ENCODE data around the gene RBPJ. TPM values are rescaled to one million over a fixed set of nuclear protein-coding genes. Genes with fewer than 3 reads are reported as not detected.

The RBPJ gene
- total RNA-seq, 2 experiments from 2014 or later = 64.1 to 72.3 TPM

DNA sequence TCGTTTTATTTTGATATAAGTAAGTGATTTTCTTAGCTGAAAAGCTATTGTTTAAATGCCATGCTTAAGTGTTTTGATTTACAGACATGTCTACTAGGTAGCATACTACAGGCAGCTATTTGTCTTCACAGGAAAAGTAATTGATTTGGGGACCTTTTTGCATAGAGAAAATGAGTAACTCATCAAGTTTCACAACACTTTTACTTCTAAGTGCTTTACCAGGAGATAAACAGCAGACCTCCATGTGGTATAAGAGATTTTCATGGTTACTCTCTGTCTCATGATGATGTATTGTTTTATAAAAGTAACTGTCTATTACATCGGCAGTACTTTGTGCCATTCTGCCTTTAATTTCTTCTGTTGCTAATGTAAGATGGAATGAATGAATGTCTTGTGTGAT lies 28.7 kb downstream of the RBPJ start:
- Mint-ChIP-seq H3K4me3 (no peak overlapping the region), H3K9me3 (no peaks in the 10 kb centered on the region), H3K36me3 (ENCODE audit: low read depth) (no peaks in the 10 kb centered on the region), H3K4me1 (ENCODE audit: low read depth) (peaks cover 63% of the 10 kb centered on the region), H3K27ac (no peak overlapping the region), H3K27me3 (no peaks in the 10 kb centered on the region)
- no peak overlapping the region for H3K27ac ChIP-seq (ENCODE audit: low read depth in 1 of 2, low read length in 2 of 2)
- no peaks in the 10 kb centered on the region for H3K9me3 ChIP-seq (ENCODE audit: control insufficient read depth in 1 of 2, insufficient read depth in 1 of 2, low read length in 2 of 2)
- ATAC-seq (ENCODE audit: poor library complexity) (no peak), DNase-seq (no peak)
- H3K36me3 ChIP-seq (ENCODE audit: insufficient read depth, low read length) = no peaks in the 10 kb centered on the region
- H3K4me1 ChIP-seq (ENCODE audit: insufficient read depth, low read length) = peaks cover 11% of the 10 kb centered on the region
- CTCF ChIA-PET = interaction anchor here (0.6 to 2.0 kb wide), 2 partner anchors 11 to 17 kb away, joined by 3 to 7 read pairs; no protein-coding TSS in a partner anchor
- intact Hi-C loops (cut with DNase I, micrococcal nuclease) = no loop called here
- POLR2A ChIA-PET = interaction anchor here (0.8 kb wide), 1 partner anchor 23 kb away, joined by 3 read pairs; no protein-coding TSS in a partner anchor
- H3K4me3 ChIP-seq (ENCODE audit: low read length) = no peak overlapping the region
- H3K27me3 ChIP-seq (ENCODE audit: control insufficient read depth in 1 of 2, insufficient read depth in 2 of 2, low read length in 2 of 2) = no peaks in the 10 kb centered on the region
- TF ChIP-seq, protein P1, sequence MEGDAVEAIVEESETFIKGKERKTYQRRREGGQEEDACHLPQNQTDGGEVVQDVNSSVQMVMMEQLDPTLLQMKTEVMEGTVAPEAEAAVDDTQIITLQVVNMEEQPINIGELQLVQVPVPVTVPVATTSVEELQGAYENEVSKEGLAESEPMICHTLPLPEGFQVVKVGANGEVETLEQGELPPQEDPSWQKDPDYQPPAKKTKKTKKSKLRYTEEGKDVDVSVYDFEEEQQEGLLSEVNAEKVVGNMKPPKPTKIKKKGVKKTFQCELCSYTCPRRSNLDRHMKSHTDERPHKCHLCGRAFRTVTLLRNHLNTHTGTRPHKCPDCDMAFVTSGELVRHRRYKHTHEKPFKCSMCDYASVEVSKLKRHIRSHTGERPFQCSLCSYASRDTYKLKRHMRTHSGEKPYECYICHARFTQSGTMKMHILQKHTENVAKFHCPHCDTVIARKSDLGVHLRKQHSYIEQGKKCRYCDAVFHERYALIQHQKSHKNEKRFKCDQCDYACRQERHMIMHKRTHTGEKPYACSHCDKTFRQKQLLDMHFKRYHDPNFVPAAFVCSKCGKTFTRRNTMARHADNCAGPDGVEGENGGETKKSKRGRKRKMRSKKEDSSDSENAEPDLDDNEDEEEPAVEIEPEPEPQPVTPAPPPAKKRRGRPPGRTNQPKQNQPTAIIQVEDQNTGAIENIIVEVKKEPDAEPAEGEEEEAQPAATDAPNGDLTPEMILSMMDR (IDR thresholded peaks at IDR 0.05) = no peak

DNA sequence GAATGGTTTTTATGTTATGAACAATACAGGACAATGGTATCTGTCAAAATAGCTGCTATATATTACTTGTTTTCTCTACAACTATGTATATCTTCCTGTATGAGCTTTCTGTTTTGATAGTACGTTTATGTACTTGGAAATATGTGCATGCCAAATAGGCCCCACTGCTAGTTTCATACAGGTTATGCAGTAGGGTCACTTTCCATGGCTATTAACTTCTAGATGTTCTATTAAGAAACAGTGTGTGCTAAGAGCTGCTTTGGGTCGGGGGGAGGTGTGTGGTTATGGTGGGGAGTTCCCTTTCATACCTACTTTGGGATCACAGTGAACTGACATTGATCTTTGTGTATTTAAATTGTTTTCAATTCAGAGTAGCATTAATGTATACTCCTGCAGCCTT lies 30.9 kb downstream of the RBPJ start:
- ATAC-seq (ENCODE audit: poor library complexity) (no peak), DNase-seq (no peak)
- H3K9me3 Mint-ChIP-seq = no peaks in the 10 kb centered on the region
- ChIA-PET POLR2A (interaction anchor here (0.8 kb wide), 1 partner anchor 21 kb away, joined by 3 read pairs; no protein-coding TSS in a partner anchor), CTCF (interaction anchor here (1.0 to 1.9 kb wide), 2 partner anchors 9 to 21 kb away, joined by 5 to 6 read pairs; no protein-coding TSS in a partner anchor)
- Histone ChIP-seq H3K27me3 (ENCODE audit: control insufficient read depth in 1 of 2, insufficient read depth in 2 of 2, low read length in 2 of 2) (no peaks in the 10 kb centered on the region), H3K4me1 (ENCODE audit: insufficient read depth, low read length) (peaks cover 22% of the 10 kb centered on the region), H3K36me3 (ENCODE audit: insufficient read depth, low read length) (no peaks in the 10 kb centered on the region), H3K27ac (ENCODE audit: low read depth in 1 of 2, low read length in 2 of 2) (no peak overlapping the region), H3K9me3 (ENCODE audit: control insufficient read depth in 1 of 2, insufficient read depth in 1 of 2, low read length in 2 of 2) (no peaks in the 10 kb centered on the region), H3K4me3 (ENCODE audit: low read length) (no peak overlapping the region)
- no peak overlapping the region for H3K4me3 Mint-ChIP-seq
- TF ChIP-seq, protein P1 (IDR thresholded peaks at IDR 0.05) = no peak
- no peak overlapping the region for H3K27ac Mint-ChIP-seq
- H3K4me1 Mint-ChIP-seq (ENCODE audit: low read depth) = peaks cover 48% of the 10 kb centered on the region
- no peaks in the 10 kb centered on the region for H3K27me3 Mint-ChIP-seq
- intact Hi-C loops (cut with DNase I, micrococcal nuclease) = no loop called here
- H3K36me3 Mint-ChIP-seq (ENCODE audit: low read depth) = no peaks in the 10 kb centered on the region

- peaks cover 36% of the 10 kb centered on the region for H3K4me1 Mint-ChIP-seq (ENCODE audit: low read depth)
- DNase-seq (no peak), ATAC-seq (ENCODE audit: poor library complexity) (no peak)
- TF ChIP-seq, protein P1 (IDR thresholded peaks at IDR 0.05) = no peak
- POLR2A ChIA-PET = interaction anchor here (0.6 to 0.7 kb wide), 2 partner anchors 14 to 43 kb away, joined by 3 to 5 read pairs; no protein-coding TSS in a partner anchor
- CTCF ChIA-PET = interaction anchor here (1.0 to 1.6 kb wide), 4 partner anchors 8 to 29 kb away, joined by 3 to 8 read pairs (median 4); no protein-coding TSS in a partner anchor
- H3K36me3 ChIP-seq (ENCODE audit: insufficient read depth, low read length) = no peaks in the 10 kb centered on the region
- no peaks in the 10 kb centered on the region for H3K9me3 Mint-ChIP-seq
- H3K36me3 Mint-ChIP-seq (ENCODE audit: low read depth) = no peaks in the 10 kb centered on the region
- no peaks in the 10 kb centered on the region for H3K27me3 ChIP-seq (ENCODE audit: control insufficient read depth in 1 of 2, insufficient read depth in 2 of 2, low read length in 2 of 2)
- H3K27ac ChIP-seq (ENCODE audit: low read depth in 1 of 2, low read length in 2 of 2) = no peak overlapping the region
- H3K4me3 Mint-ChIP-seq = no peak overlapping the region
- no peaks in the 10 kb centered on the region for H3K9me3 ChIP-seq (ENCODE audit: control insufficient read depth in 1 of 2, insufficient read depth in 1 of 2, low read length in 2 of 2)
- H3K4me3 ChIP-seq (ENCODE audit: low read length) = no peak overlapping the region
- no peaks in the 10 kb centered on the region for H3K27me3 Mint-ChIP-seq
- H3K4me1 ChIP-seq (ENCODE audit: insufficient read depth, low read length) = peaks cover 19% of the 10 kb centered on the region
- no peak overlapping the region for H3K27ac Mint-ChIP-seq
- intact Hi-C loops (cut with DNase I, micrococcal nuclease) = loop anchor here in 1 of 2 experiments (1.0 kb wide), 1 partner anchor 10 kb away; no protein-coding TSS in a partner anchor
These were observed 33.7 kb downstream of the RBPJ start for GRCh38 chr4:26354491-26354890.
